Hepatocyte (in vitro differentiated cells): ENCODE results near the gene HTT. TPM values are rescaled to one million over a fixed set of nuclear protein-coding genes. Genes with fewer than 3 reads are reported as not detected.

Experiments used
- DNase-seq: peaks from one replicate; pipeline ENCODE4 v3.0.0-alpha.2; 2016; ENCODE audit warnings: low spot score
- H2AFZ ChIP-seq: fragments of 200-600 bp; sonication (generic); 2 replicates; pipeline ENCODE4 v1.6.0; 2016; ENCODE audit warnings: antibody characterized with exemption, mild to moderate bottlenecking
- H3K27ac ChIP-seq: fragments of 200-600 bp; sonication (generic); 2 replicates; pipeline ENCODE4 v1.5.1; 2016; ENCODE audit warnings: mild to moderate bottlenecking
- H3K27me3 ChIP-seq: fragments of 200-600 bp; sonication (generic); 2 replicates; pipeline ENCODE4 v1.6.1; 2016
- H3K36me3 ChIP-seq: fragments of 200-600 bp; sonication (generic); replicated peaks from 2 replicates; pipeline ENCODE4 v1.5.1; 2016; ENCODE audit warnings: low read depth; ENCODE audit not compliant: insufficient read depth
- H3K4me1 ChIP-seq: fragments of 200-600 bp; sonication (generic); 2 replicates; pipeline ENCODE4 v1.5.1; 2016; ENCODE audit warnings: mild to moderate bottlenecking, moderate library complexity; ENCODE audit not compliant: insufficient read depth
- H3K4me2 ChIP-seq: fragments of 200-600 bp; sonication (generic); 2 replicates; pipeline ENCODE4 v1.6.0; 2016
- H3K4me3 ChIP-seq: fragments of 200-600 bp; sonication (generic); 2 replicates; pipeline ENCODE4 v1.5.1; 2016; ENCODE audit warnings: mild to moderate bottlenecking
- H3K79me2 ChIP-seq: fragments of 200-600 bp; sonication (generic); 2 replicates; pipeline ENCODE4 v1.6.0; 2017; ENCODE audit warnings: mild to moderate bottlenecking
- H3K9me2 ChIP-seq: fragments of 200-600 bp; sonication (generic); replicated peaks from 2 replicates; pipeline ENCODE4 v1.6.0; 2017; ENCODE audit warnings: mild to moderate bottlenecking; ENCODE audit not compliant: insufficient read depth
- H3K9me3 ChIP-seq: fragments of 200-600 bp; sonication (generic); 2 replicates; pipeline ENCODE4 v1.5.1; 2016; ENCODE audit warnings: low read depth, mild to moderate bottlenecking
- H4K20me1 ChIP-seq: fragments of 200-600 bp; sonication (generic); 2 replicates; pipeline ENCODE4 v1.6.0; 2016; ENCODE audit warnings: mild to moderate bottlenecking; ENCODE audit not compliant: insufficient read depth, poor library complexity, severe bottlenecking
- EZH2 ChIP-seq: fragments of 200-600 bp; sonication (generic); IDR thresholded peaks from 2 replicates; pipeline ENCODE4 v1.6.1; 2016; ENCODE audit warnings: antibody characterized with exemption, mild to moderate bottlenecking, borderline replicate concordance
- EZH2phosphoT487 ChIP-seq: fragments of 200-600 bp; sonication (generic); IDR thresholded peaks from one replicate; pipeline ENCODE4 v1.6.1; 2018; ENCODE audit warnings: antibody characterized with exemption, mild to moderate bottlenecking, low read depth, moderate library complexity; ENCODE audit not compliant: unreplicated experiment, severe bottlenecking
- WGBS: methylation state at CpG from one replicate; pipeline ENCODE4 v1.1.6; 2016; ENCODE audit warnings: low lambda C conversion rate; ENCODE audit errors: missing lambda C conversion rate; 5-methylcytosine and 5-hydroxymethylcytosine counted together
- polyA plus RNA-seq: library from polyadenylated mRNA; unstranded; fragments of >200 nt; fragmentation: Nextera tagmentation; extraction: Ambion mirVana; gene quantifications from 2 replicates; pipeline ENCODE4 v1.2.1, GENCODE V29; 2016
- total RNA-seq: library from RNA; depleted of rRNA; stranded (reverse); fragments of >200 nt; gene quantifications from 2 replicates; pipeline ENCODE4 v1.2.3, GENCODE V29; 2014
- TF ChIP-seq, protein P1 (sequence below): fragments of 200-600 bp; sonication (generic); IDR thresholded peaks from 2 replicates; pipeline ENCODE4 v1.5.1; 2016; ENCODE audit warnings: antibody characterized with exemption, mild to moderate bottlenecking; ENCODE audit not compliant: poor library complexity

The HTT gene
- total and polyA plus RNA-seq, 2 experiments from 2014 or later = 12.4 to 33.9 TPM

DNA sequence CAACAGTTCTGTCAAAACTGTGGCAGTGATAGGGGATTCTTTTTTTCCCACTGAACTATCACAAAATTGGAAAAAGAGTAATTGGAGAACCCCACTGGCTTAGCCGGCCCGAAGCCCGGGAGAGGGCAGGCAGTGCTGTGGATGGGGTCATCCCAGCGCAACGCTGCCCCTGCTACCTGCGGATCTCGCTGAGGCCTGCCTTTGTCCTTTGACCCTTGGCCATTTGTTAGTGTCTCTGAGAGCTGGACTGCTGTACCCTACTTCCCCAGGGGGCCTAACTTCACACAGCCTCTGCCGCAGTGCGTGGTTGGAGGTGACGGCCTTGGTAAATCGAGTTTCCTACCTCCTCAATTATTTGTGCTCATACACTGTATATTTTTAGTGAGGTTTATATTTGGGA, 131.5 kb downstream of the HTT start:
- no peak overlapping the region for H3K4me2 ChIP-seq
- 92% methylated on average over 11 of the region's 11 CpGs for WGBS
- no peaks in the 10 kb centered on the region for H3K9me2 ChIP-seq

DNA sequence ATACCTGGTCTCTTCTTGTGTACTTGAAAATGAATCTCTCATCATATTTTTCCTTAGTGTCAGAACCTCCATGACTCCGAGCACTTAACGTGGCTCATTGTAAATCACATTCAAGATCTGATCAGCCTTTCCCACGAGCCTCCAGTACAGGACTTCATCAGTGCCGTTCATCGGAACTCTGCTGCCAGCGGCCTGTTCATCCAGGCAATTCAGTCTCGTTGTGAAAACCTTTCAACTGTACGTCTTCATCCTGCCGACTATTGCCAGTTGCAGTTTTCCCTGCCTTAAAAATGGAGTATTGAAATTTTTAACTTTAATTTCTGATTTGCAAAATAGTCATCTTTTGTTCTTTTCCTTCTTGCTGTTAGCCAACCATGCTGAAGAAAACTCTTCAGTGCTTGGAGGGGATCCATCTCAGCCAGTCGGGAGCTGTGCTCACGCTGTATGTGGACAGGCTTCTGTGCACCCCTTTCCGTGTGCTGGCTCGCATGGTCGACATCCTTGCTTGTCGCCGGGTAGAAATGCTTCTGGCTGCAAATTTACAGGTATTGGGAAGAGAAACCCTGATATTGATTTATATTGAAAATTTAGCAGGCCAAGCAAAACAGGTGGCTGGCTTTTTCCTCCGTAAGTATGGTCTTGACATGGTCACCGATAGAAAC, 132.1 kb downstream of the HTT start:
- WGBS = 94% methylated on average over 18 of the region's 18 CpGs
- no peaks in the 10 kb centered on the region for H3K27me3 ChIP-seq
- H4K20me1 ChIP-seq = no peaks in the 10 kb centered on the region
- H2AFZ ChIP-seq = no peak overlapping the region
- no peaks in the 10 kb centered on the region for H3K9me3 ChIP-seq
- no peaks in the 10 kb centered on the region for H3K9me2 ChIP-seq
- H3K4me3 ChIP-seq = no peak overlapping the region
- TF ChIP-seq, protein P1, sequence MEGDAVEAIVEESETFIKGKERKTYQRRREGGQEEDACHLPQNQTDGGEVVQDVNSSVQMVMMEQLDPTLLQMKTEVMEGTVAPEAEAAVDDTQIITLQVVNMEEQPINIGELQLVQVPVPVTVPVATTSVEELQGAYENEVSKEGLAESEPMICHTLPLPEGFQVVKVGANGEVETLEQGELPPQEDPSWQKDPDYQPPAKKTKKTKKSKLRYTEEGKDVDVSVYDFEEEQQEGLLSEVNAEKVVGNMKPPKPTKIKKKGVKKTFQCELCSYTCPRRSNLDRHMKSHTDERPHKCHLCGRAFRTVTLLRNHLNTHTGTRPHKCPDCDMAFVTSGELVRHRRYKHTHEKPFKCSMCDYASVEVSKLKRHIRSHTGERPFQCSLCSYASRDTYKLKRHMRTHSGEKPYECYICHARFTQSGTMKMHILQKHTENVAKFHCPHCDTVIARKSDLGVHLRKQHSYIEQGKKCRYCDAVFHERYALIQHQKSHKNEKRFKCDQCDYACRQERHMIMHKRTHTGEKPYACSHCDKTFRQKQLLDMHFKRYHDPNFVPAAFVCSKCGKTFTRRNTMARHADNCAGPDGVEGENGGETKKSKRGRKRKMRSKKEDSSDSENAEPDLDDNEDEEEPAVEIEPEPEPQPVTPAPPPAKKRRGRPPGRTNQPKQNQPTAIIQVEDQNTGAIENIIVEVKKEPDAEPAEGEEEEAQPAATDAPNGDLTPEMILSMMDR = no peak
- TF ChIP-seq EZH2phosphoT487 = no peak
- TF ChIP-seq EZH2 = no peak
- no peaks in the 10 kb centered on the region for H3K36me3 ChIP-seq
- no peak overlapping the region for H3K4me2 ChIP-seq
- DNase-seq = no peak
- no peaks in the 10 kb centered on the region for H3K79me2 ChIP-seq
- H3K27ac ChIP-seq = peak overlapping the region; percentile 75
- H3K4me1 ChIP-seq = peaks cover 21% of the 10 kb centered on the region

More for the DNA sequence above, 131.5 kb downstream of the HTT start:
- H3K27ac ChIP-seq = no peak overlapping the region
- no peaks in the 10 kb centered on the region for H3K9me3 ChIP-seq
- no peak for DNase-seq
- H3K36me3 ChIP-seq = no peaks in the 10 kb centered on the region
- no peak overlapping the region for H3K4me3 ChIP-seq
- no peak for TF ChIP-seq EZH2phosphoT487
- TF ChIP-seq, protein P1 = no peak
- no peaks in the 10 kb centered on the region for H3K27me3 ChIP-seq
- H2AFZ ChIP-seq = no peak overlapping the region
- peaks cover 21% of the 10 kb centered on the region for H3K4me1 ChIP-seq
- no peaks in the 10 kb centered on the region for H3K79me2 ChIP-seq
- H4K20me1 ChIP-seq = no peaks in the 10 kb centered on the region

DNA sequence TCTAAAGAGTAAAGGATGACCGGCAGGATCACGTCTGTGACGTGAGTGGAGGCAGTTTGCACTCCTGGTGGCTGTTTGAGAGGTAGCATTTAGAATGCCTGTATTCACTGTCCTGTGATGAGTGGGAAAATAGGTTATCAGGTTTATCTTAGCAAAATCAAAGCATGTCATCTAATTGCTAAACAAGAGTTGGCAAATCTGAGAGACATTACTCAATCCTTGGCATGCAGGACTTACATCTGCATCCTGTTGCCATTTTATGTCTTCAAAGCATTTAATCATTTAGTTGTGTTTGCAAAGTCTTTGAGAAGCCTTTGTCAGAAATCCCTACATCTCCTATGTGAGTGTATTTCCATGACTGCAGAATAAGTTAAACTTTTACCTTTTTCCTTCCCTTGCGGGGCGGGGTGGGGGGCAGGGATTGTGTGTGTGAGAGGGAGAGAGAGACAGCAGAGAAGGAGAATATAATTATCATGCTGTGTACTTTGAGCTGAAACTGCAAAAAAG, 133.1 kb downstream of the HTT start:
- H3K4me1 ChIP-seq = peaks cover 21% of the 10 kb centered on the region
- H2AFZ ChIP-seq = no peak overlapping the region
- WGBS = 62% methylated on average over 5 of the region's 5 CpGs
- DNase-seq = peak; percentile 23
- no peaks in the 10 kb centered on the region for H3K9me2 ChIP-seq
- no peaks in the 10 kb centered on the region for H4K20me1 ChIP-seq
- H3K4me2 ChIP-seq = peak overlapping the region; percentile 13
- no peak overlapping the region for H3K4me3 ChIP-seq
- H3K9me3 ChIP-seq = no peaks in the 10 kb centered on the region
- H3K27me3 ChIP-seq = no peaks in the 10 kb centered on the region
- H3K36me3 ChIP-seq = no peaks in the 10 kb centered on the region
- H3K79me2 ChIP-seq = no peaks in the 10 kb centered on the region
- no peak for TF ChIP-seq EZH2
- TF ChIP-seq, protein P1 = no peak
- TF ChIP-seq EZH2phosphoT487 = no peak
- H3K27ac ChIP-seq = peak overlapping the region; percentile 75
